Measurements from ENCODE around the gene NLRC5. TPM values are rescaled to one million over a fixed set of nuclear protein-coding genes. Genes with fewer than 3 reads are reported as not detected.

The NLRC5 gene
- total RNA-seq, 1 experiment from 2014 or later, result 0.98 TPM

DNA sequence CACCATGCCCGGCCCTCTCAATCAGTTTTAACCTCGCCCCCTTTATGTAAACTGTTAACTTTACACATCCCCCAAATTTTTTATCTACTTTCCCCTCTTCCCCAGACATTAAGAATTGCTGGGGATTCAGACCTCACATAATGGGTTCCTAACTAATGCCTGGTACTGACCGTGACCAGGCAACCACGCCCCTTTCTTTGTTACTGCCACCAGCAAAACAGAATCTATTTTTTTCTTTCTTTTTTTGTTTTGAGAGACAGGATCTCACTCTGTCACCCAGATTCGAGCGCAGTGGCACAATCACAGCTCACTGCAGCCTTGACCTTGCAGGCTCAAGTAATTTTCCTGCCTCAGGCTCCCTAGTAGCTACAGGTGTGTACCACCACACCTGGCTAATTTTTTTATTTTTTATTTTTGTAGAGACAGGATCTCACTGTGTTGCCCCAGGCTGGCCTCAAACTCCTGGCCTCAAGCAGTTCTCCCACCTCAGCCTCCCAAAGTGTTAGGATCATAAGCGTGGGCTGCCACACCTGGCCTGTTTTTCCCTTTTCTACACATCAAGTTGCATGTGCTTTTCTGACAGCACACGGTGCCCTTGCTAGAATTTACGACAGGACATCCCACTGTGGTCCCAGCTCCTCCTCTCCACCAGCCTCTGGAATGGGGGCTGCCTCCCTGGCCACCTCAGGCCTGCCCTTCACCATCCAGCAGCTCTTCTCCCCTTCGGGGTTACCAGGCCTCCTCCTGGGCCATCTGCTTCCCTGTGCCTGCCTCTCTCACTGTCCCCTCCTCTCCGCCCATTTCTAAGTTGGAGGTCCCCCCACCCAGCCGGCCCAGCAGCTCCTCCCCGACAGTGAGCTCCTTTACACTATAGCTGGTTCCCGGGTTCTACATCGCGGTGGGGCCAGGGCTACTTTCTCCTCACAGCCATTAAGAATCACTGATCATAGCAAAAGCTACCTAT, 113.8 kb downstream of the NLRC5 start:
- H3K27ac ChIP-seq (ENCODE audit: low read length), result no peak overlapping the region
- no TSS peak for BruUV-seq (replicated peaks)
- H3F3A ChIP-seq (ENCODE audit: low read length, unreplicated experiment), result no peaks in the 10 kb centered on the region
- ChIA-PET CTCF (no interaction called here), POLR2A (ENCODE audit: unreplicated experiment) (no interaction called here)
- H3K9me3 ChIP-seq (ENCODE audit: low read length), result no peaks in the 10 kb centered on the region
- H3K4me3 ChIP-seq (ENCODE audit: low read length), result no peak overlapping the region
- H3K27me3 ChIP-seq (ENCODE audit: low read length), result no peaks in the 10 kb centered on the region
- no peak overlapping the region for H2AFZ ChIP-seq (ENCODE audit: low read length)
- intact Hi-C loops (cut with micrococcal nuclease), result no loop called here
- H3K4me1 ChIP-seq (ENCODE audit: insufficient read depth, low read length), result 0 out of 2 replicates have a peak, but pooled peaks cover 7% of the 10 kb centered on the region
- TF ChIP-seq EZH2 (IDR thresholded peaks at IDR 0.05; ENCODE audit: low read length, unreplicated experiment), result no peak
- TF ChIP-seq EZH2phosphoT487 (IDR thresholded peaks at IDR 0.05; ENCODE audit: borderline replicate concordance, low read length), result no peak
- TF ChIP-seq, protein P1, sequence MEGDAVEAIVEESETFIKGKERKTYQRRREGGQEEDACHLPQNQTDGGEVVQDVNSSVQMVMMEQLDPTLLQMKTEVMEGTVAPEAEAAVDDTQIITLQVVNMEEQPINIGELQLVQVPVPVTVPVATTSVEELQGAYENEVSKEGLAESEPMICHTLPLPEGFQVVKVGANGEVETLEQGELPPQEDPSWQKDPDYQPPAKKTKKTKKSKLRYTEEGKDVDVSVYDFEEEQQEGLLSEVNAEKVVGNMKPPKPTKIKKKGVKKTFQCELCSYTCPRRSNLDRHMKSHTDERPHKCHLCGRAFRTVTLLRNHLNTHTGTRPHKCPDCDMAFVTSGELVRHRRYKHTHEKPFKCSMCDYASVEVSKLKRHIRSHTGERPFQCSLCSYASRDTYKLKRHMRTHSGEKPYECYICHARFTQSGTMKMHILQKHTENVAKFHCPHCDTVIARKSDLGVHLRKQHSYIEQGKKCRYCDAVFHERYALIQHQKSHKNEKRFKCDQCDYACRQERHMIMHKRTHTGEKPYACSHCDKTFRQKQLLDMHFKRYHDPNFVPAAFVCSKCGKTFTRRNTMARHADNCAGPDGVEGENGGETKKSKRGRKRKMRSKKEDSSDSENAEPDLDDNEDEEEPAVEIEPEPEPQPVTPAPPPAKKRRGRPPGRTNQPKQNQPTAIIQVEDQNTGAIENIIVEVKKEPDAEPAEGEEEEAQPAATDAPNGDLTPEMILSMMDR (conservative IDR thresholded peaks at IDR 0.05; ENCODE audit: low read depth, low read length), result no peak
- H3K4me2 ChIP-seq (ENCODE audit: low read length), result no peak overlapping the region
- no peaks in the 10 kb centered on the region for H3K9me2 ChIP-seq (replicated peaks; ENCODE audit: low read length)
- H4K20me1 ChIP-seq (ENCODE audit: low read length), result no peaks in the 10 kb centered on the region
- ATAC-seq, result no peak
- no peak overlapping the region for H3K9ac ChIP-seq (ENCODE audit: low read length)
- H3K36me3 ChIP-seq (ENCODE audit: low read depth, low read length), result no peaks in the 10 kb centered on the region
- no peaks in the 10 kb centered on the region for H3K79me2 ChIP-seq (ENCODE audit: low read length)
- DNase-seq, result no peak

DNA sequence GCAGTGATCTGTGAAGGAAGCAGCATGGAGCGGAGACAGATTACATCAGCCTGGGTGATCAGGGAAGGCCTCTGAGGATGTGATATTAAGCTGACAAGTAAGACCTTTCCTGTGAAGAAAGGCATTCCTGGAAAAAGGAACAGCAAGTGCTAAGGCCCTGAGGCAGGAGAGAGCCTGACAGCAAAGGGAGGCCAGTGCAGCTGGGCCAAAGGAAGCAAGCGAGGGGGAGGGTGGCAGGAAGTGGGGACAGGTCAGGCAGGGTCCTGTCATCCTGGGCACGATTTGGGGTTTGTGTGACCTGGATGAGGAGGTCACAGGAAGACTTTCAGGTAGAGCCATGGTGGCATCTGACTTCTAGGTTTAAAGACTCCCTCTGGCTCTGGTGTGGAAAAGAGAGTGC, 115.3 kb downstream of the NLRC5 start:
- BruUV-seq (replicated peaks), result no TSS peak
- H3K4me2 ChIP-seq (ENCODE audit: low read length), result no peak overlapping the region
- H3K4me1 ChIP-seq (ENCODE audit: insufficient read depth, low read length), result 0 out of 2 replicates have a peak, but pooled peaks cover 7% of the 10 kb centered on the region
- no peaks in the 10 kb centered on the region for H3K79me2 ChIP-seq (ENCODE audit: low read length)
- no peak overlapping the region for H3K9ac ChIP-seq (ENCODE audit: low read length)
- no peaks in the 10 kb centered on the region for H3K27me3 ChIP-seq (ENCODE audit: low read length)
- ATAC-seq (no peak), DNase-seq (no peak)
- H3K9me3 ChIP-seq (ENCODE audit: low read length), result no peaks in the 10 kb centered on the region
- no peak overlapping the region for H2AFZ ChIP-seq (ENCODE audit: low read length)
- ChIA-PET POLR2A (ENCODE audit: unreplicated experiment) (no interaction called here), CTCF (no interaction called here)
- no peak overlapping the region for H3K27ac ChIP-seq (ENCODE audit: low read length)
- H3K9me2 ChIP-seq (replicated peaks; ENCODE audit: low read length), result no peaks in the 10 kb centered on the region
- H3K4me3 ChIP-seq (ENCODE audit: low read length), result no peak overlapping the region
- TF ChIP-seq EZH2phosphoT487 (IDR thresholded peaks at IDR 0.05; ENCODE audit: borderline replicate concordance, low read length) (no peak), EZH2 (IDR thresholded peaks at IDR 0.05; ENCODE audit: low read length, unreplicated experiment) (no peak)
- TF ChIP-seq, protein P1 (conservative IDR thresholded peaks at IDR 0.05; ENCODE audit: low read depth, low read length), result no peak
- H3F3A ChIP-seq (ENCODE audit: low read length, unreplicated experiment), result no peaks in the 10 kb centered on the region
- H3K36me3 ChIP-seq (ENCODE audit: low read depth, low read length), result no peaks in the 10 kb centered on the region
- intact Hi-C loops (cut with micrococcal nuclease), result no loop called here
- no peaks in the 10 kb centered on the region for H4K20me1 ChIP-seq (ENCODE audit: low read length)

DNA sequence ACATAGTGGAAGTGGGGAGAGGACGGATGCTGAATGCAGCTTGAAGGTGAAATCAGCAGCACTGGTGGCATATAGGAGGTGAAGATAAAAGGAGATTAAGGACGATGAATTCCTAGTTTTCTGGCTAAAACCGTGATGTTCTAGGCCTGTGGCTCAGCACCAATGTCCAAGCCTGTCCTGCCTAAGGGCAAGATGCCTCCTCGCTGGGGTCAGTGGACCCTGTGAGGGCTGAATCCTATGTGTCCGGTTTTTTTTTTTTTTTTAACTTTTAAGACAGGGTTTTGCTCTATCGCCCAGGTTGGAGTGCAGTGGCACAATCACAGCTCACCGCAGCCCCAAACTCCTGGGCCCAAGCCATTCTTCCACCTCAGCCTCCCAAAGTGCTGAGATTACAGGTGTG, 115.8 kb downstream of the NLRC5 start:
- TF ChIP-seq EZH2 (IDR thresholded peaks at IDR 0.05; ENCODE audit: low read length, unreplicated experiment) (no peak), EZH2phosphoT487 (IDR thresholded peaks at IDR 0.05; ENCODE audit: borderline replicate concordance, low read length) (no peak)
- TF ChIP-seq, protein P1 (conservative IDR thresholded peaks at IDR 0.05; ENCODE audit: low read depth, low read length), result no peak
- no peaks in the 10 kb centered on the region for H3K36me3 ChIP-seq (ENCODE audit: low read depth, low read length)
- DNase-seq, result no peak
- no peak overlapping the region for H3K4me3 ChIP-seq (ENCODE audit: low read length)
- no peaks in the 10 kb centered on the region for H3K27me3 ChIP-seq (ENCODE audit: low read length)
- ATAC-seq, result no peak
- POLR2A ChIA-PET (ENCODE audit: unreplicated experiment), result no interaction called here
- no peaks in the 10 kb centered on the region for H3K9me3 ChIP-seq (ENCODE audit: low read length)
- H3F3A ChIP-seq (ENCODE audit: low read length, unreplicated experiment), result no peaks in the 10 kb centered on the region
- BruUV-seq (replicated peaks), result no TSS peak
- H3K27ac ChIP-seq (ENCODE audit: low read length), result no peak overlapping the region
- no peaks in the 10 kb centered on the region for H3K9me2 ChIP-seq (replicated peaks; ENCODE audit: low read length)
- H3K4me1 ChIP-seq (ENCODE audit: insufficient read depth, low read length), result 0 out of 2 replicates have a peak, but pooled peaks cover 3% of the 10 kb centered on the region
- CTCF ChIA-PET, result no interaction called here
- no peak overlapping the region for H2AFZ ChIP-seq (ENCODE audit: low read length)
- intact Hi-C loops (cut with micrococcal nuclease), result no loop called here
- no peak overlapping the region for H3K4me2 ChIP-seq (ENCODE audit: low read length)
- no peaks in the 10 kb centered on the region for H4K20me1 ChIP-seq (ENCODE audit: low read length)
- no peaks in the 10 kb centered on the region for H3K79me2 ChIP-seq (ENCODE audit: low read length)
- H3K9ac ChIP-seq (ENCODE audit: low read length), result no peak overlapping the region
